MCF 10A (cell line): Measurements from ENCODE around the gene ITGB8. TPM values are rescaled to one million over a fixed set of nuclear protein-coding genes. Genes with fewer than 3 reads are reported as not detected.

Source experiments
- BruUV-seq: library from RNA; stranded (reverse); fragments of 400-500 nt; replicated peaks from 2 replicates; lab custom pipeline; 2021; lab: Mats Ljungman, UMichigan
- CTCF ChIA-PET: fragments of 300-600 bp; sonication (Branson Sonifier 250); formaldehyde crosslinking; extraction: SDS; loops from one replicate; lab custom pipeline; 2021; ENCODE audit warnings: antibody characterized with exemption, inconsistent platforms; lab: Yijun Ruan, JAX
- POLR2A ChIA-PET: fragments of 300-600, 350-650 bp; sonication (Branson Sonifier 250); formaldehyde crosslinking; extraction: SDS; loops from one replicate; lab custom pipeline; 2020; ENCODE audit warnings: antibody characterized with exemption, inconsistent platforms; lab: Yijun Ruan, JAX
- DNase-seq: peaks from one replicate; pipeline ENCODE4 v3.0.0-alpha.2; 2018; ENCODE audit not compliant: unreplicated experiment
- H3K27ac Mint-ChIP-seq: one replicate; pipeline ENCODE4 v1.8.0; 2022; ENCODE audit warnings: mild to moderate bottlenecking, low read depth, mixed read lengths; ENCODE audit not compliant: unreplicated experiment
- H3K27me3 Mint-ChIP-seq: one replicate; pipeline ENCODE4 v1.8.0; 2022; ENCODE audit warnings: mixed read lengths; ENCODE audit not compliant: insufficient read depth, unreplicated experiment
- H3K36me3 Mint-ChIP-seq: one replicate; pipeline ENCODE4 v1.8.0; 2022; ENCODE audit warnings: mild to moderate bottlenecking, moderate library complexity, mixed read lengths; ENCODE audit not compliant: insufficient read depth, unreplicated experiment
- H3K4me1 Mint-ChIP-seq: one replicate; pipeline ENCODE4 v1.8.0; 2022; ENCODE audit warnings: mixed read lengths; ENCODE audit not compliant: insufficient read depth, unreplicated experiment
- H3K4me3 Mint-ChIP-seq: one replicate; pipeline ENCODE4 v1.8.0; 2022; ENCODE audit warnings: mild to moderate bottlenecking, moderate library complexity, mixed read lengths; ENCODE audit not compliant: unreplicated experiment
- H3K9me3 Mint-ChIP-seq: one replicate; pipeline ENCODE4 v1.8.0; 2022; ENCODE audit warnings: mixed read lengths; ENCODE audit not compliant: unreplicated experiment
- intact Hi-C: fragments of 100-400 bp; cut with micrococcal nuclease; formaldehyde crosslinking; loops from 2 replicates; pipeline ENCODE4 v1.14.1; 2022
- total RNA-seq: library from RNA; stranded (reverse); gene quantifications from 2 replicates; pipeline ENCODE4 v1.2.3, GENCODE V29; 2022
- TF ChIP-seq, protein P1 (sequence below): fragments of 200-600 bp; IDR thresholded peaks from one replicate; pipeline ENCODE4 v1.8.0; 2022; ENCODE audit warnings: antibody characterized with exemption, mild to moderate bottlenecking; ENCODE audit not compliant: unreplicated experiment

Gene ITGB8
- total RNA-seq, 1 experiment from 2014 or later = 38.1 TPM

- Mint-ChIP-seq H3K9me3 (no peaks in the 10 kb centered on the region), H3K27me3 (no peaks in the 10 kb centered on the region), H3K27ac (no peak overlapping the region), H3K4me1 (peaks cover 5% of the 10 kb centered on the region), H3K36me3 (peaks cover 18% of the 10 kb centered on the region), H3K4me3 (no peak overlapping the region)
- intact Hi-C loops = no loop called here
- BruUV-seq = no TSS peak
- TF ChIP-seq, protein P1, sequence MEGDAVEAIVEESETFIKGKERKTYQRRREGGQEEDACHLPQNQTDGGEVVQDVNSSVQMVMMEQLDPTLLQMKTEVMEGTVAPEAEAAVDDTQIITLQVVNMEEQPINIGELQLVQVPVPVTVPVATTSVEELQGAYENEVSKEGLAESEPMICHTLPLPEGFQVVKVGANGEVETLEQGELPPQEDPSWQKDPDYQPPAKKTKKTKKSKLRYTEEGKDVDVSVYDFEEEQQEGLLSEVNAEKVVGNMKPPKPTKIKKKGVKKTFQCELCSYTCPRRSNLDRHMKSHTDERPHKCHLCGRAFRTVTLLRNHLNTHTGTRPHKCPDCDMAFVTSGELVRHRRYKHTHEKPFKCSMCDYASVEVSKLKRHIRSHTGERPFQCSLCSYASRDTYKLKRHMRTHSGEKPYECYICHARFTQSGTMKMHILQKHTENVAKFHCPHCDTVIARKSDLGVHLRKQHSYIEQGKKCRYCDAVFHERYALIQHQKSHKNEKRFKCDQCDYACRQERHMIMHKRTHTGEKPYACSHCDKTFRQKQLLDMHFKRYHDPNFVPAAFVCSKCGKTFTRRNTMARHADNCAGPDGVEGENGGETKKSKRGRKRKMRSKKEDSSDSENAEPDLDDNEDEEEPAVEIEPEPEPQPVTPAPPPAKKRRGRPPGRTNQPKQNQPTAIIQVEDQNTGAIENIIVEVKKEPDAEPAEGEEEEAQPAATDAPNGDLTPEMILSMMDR = no peak
- POLR2A ChIA-PET = interaction anchor here (0.5 to 1.3 kb wide), 3 partner anchors 11 to 91 kb away, joined by 3 to 4 read pairs (median 3); no protein-coding TSS in a partner anchor
- CTCF ChIA-PET = interaction anchor here (0.7 kb wide), 1 partner anchor 91 kb away, joined by 3 read pairs; no protein-coding TSS in a partner anchor
- no peak for DNase-seq
These were observed 87.1 kb downstream of the ITGB8 start for GRCh38 chr7:20417675-20418382.

- Mint-ChIP-seq H3K4me1 (no peaks in the 10 kb centered on the region), H3K27me3 (no peaks in the 10 kb centered on the region), H3K4me3 (no peak overlapping the region), H3K27ac (no peak overlapping the region), H3K9me3 (no peaks in the 10 kb centered on the region), H3K36me3 (no peaks in the 10 kb centered on the region)
- CTCF ChIA-PET = interaction anchor here (0.6 to 1.2 kb wide), 3 partner anchors 15 to 75 kb away, joined by 3 to 5 read pairs (median 3); no protein-coding TSS in a partner anchor
- BruUV-seq = no TSS peak
- TF ChIP-seq, protein P1 = no peak
- POLR2A ChIA-PET = no interaction called here
- intact Hi-C loops = no loop called here
- DNase-seq = no peak
These were observed 93.8 kb downstream of the ITGB8 start for GRCh38 chr7:20424500-20424899.

DNA sequence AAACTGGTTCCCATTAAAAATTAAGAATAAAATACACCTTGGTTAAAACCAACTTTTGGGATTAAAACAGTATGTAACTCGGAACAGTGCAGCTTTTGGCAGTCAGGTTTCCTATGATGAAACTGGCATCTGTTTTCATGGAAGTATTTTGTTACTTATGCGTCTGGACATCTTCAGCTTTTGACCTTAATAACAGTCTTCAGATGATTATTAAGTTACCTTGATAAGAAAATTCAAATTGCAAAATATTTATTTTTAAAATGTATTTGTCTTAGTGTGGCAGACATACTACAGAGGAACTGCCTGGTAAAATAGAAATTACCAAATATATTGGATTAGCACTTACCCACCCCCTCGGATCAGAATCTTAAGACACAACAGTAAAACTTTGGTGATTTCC, 100.0 kb downstream of the ITGB8 start:
- H3K4me1 Mint-ChIP-seq = no peaks in the 10 kb centered on the region
- H3K36me3 Mint-ChIP-seq = no peaks in the 10 kb centered on the region
- intact Hi-C loops = no loop called here
- H3K9me3 Mint-ChIP-seq = no peaks in the 10 kb centered on the region
- H3K27ac Mint-ChIP-seq = no peak overlapping the region
- no peak for DNase-seq
- CTCF ChIA-PET = interaction anchor here (0.6 to 3.3 kb wide), 4 partner anchors 10 to 29 kb away, joined by 3 to 13 read pairs (median 3); no protein-coding TSS in a partner anchor
- no TSS peak for BruUV-seq
- TF ChIP-seq, protein P1 = no peak
- H3K27me3 Mint-ChIP-seq = no peaks in the 10 kb centered on the region
- no peak overlapping the region for H3K4me3 Mint-ChIP-seq
- POLR2A ChIA-PET = no interaction called here

GRCh38 chr7:20431146-20431545, 100.4 kb downstream of the ITGB8 start:
- no peak for DNase-seq
- no peaks in the 10 kb centered on the region for H3K4me1 Mint-ChIP-seq
- H3K9me3 Mint-ChIP-seq = no peaks in the 10 kb centered on the region
- POLR2A ChIA-PET = no interaction called here
- no TSS peak for BruUV-seq
- no peak overlapping the region for H3K27ac Mint-ChIP-seq
- no peaks in the 10 kb centered on the region for H3K36me3 Mint-ChIP-seq
- no peak overlapping the region for H3K4me3 Mint-ChIP-seq
- CTCF ChIA-PET = interaction anchor here (1.4 to 3.3 kb wide), 3 partner anchors 9 to 11 kb away, joined by 3 to 13 read pairs (median 3); no protein-coding TSS in a partner anchor
- intact Hi-C loops = no loop called here
- no peaks in the 10 kb centered on the region for H3K27me3 Mint-ChIP-seq
- TF ChIP-seq, protein P1 = no peak
